Activated T-helper 1 cell treated with anti-CD3 and anti-CD28 coated beads, Interleukin-2, amount 50 U/mL, for 16 hours (primary cell): ENCODE results near the gene SPIRE2.

Source experiments
- DNase-seq, 2 donors: peaks; one replicate each; pipeline ENCODE4 v3.0.0-alpha.2; 2020; ENCODE audit warnings: low read depth in 1 of 2, low spot score in 1 of 2

The SPIRE2 gene

GRCh38 chr16:89893642-89894548 lies 65.6 kb downstream of the SPIRE2 start:
- no peak for DNase-seq

GRCh38 chr16:89895482-89896250 lies 67.4 kb downstream of the SPIRE2 start:
- DNase-seq, result no peak

- DNase-seq, result no peak
Measured at GRCh38 chr16:89897204-89897603, 68.9 kb downstream of the SPIRE2 start.

- no peak for DNase-seq
Measured at GRCh38 chr16:89898201-89898967, 70.1 kb downstream of the SPIRE2 start.

GRCh38 chr16:89899879-89900481 lies 71.7 kb downstream of the SPIRE2 start:
- DNase-seq, result no peak

- DNase-seq, result no peak
Measured at GRCh38 chr16:89900885-89901284, 72.6 kb downstream of the SPIRE2 start.

GRCh38 chr16:89902980-89903379 lies 74.7 kb downstream of the SPIRE2 start:
- no peak for DNase-seq

GRCh38 chr16:89903908-89904515 lies 75.7 kb downstream of the SPIRE2 start:
- DNase-seq, result no peak

- no peak for DNase-seq
Measured at GRCh38 chr16:89904606-89905510, 76.6 kb downstream of the SPIRE2 start.

GRCh38 chr16:89905511-89906139 lies 77.3 kb downstream of the SPIRE2 start:
- DNase-seq, result no peak

GRCh38 chr16:89906140-89907025 lies 78.1 kb downstream of the SPIRE2 start:
- no peak for DNase-seq

- DNase-seq, result no peak
Measured at GRCh38 chr16:89907055-89907814, 79.0 kb downstream of the SPIRE2 start.

GRCh38 chr16:89908236-89908635 lies 80.0 kb downstream of the SPIRE2 start:
- DNase-seq, result no peak

GRCh38 chr16:89909777-89910716 lies 81.8 kb downstream of the SPIRE2 start:
- peak; percentile 41 to 52 for DNase-seq

GRCh38 chr16:89910717-89911354 lies 82.6 kb downstream of the SPIRE2 start:
- DNase-seq, result no peak

GRCh38 chr16:89911375-89911774 lies 83.1 kb downstream of the SPIRE2 start:
- DNase-seq, result no peak
